Esophagus muscularis mucosa (tissue), 3 donors: ENCODE data around the gene AGFG2.

ENCODE experiments used
- EP300 ChIP-seq: sonication (generic); formaldehyde crosslinking; IDR thresholded peaks from one replicate; pipeline ENCODE4 v1.6.1; 2017; ENCODE audit warnings: antibody characterized with exemption
- TF ChIP-seq, protein P1 (sequence below), 3 experiments: fragments of 200-600 bp in 2 of 3; fragments of 450-650 bp in 1 of 3; sonication (generic) in 2 of 3; IDR thresholded peaks; one replicate each; pipeline ENCODE4 v1.5.1; 2017 to 2019; ENCODE audit warnings: antibody characterized with exemption in 3 of 3, mild to moderate bottlenecking in 2 of 3, moderate library complexity in 1 of 3

DNA sequence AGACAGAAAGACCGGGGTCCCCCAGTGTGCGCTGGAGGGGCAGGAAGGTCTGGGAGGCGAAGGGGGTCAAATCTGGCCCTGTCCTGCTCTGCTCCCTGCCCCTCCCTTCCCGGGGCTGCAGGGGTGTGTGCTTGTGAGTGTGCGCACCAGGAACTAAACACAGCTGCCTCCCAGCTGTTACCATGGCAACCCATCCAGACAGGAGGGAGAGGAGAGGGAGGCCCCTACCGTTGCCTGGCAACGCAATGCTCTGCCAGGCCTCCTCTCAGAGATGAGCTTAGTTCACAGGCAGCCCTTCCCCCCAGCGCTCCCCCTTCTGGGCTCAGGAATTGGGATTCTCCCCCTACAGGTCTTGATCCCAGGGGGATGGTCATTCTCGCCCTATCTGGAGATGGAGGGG lies 49.2 kb upstream of the AGFG2 start:
- TF ChIP-seq, protein P1, sequence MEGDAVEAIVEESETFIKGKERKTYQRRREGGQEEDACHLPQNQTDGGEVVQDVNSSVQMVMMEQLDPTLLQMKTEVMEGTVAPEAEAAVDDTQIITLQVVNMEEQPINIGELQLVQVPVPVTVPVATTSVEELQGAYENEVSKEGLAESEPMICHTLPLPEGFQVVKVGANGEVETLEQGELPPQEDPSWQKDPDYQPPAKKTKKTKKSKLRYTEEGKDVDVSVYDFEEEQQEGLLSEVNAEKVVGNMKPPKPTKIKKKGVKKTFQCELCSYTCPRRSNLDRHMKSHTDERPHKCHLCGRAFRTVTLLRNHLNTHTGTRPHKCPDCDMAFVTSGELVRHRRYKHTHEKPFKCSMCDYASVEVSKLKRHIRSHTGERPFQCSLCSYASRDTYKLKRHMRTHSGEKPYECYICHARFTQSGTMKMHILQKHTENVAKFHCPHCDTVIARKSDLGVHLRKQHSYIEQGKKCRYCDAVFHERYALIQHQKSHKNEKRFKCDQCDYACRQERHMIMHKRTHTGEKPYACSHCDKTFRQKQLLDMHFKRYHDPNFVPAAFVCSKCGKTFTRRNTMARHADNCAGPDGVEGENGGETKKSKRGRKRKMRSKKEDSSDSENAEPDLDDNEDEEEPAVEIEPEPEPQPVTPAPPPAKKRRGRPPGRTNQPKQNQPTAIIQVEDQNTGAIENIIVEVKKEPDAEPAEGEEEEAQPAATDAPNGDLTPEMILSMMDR (IDR thresholded peaks at IDR 0.05), result no peak
- no peak for TF ChIP-seq EP300
